HT-29 (cell line): ENCODE measurements around the gene GLS2. TPM values are rescaled to one million over a fixed set of nuclear protein-coding genes. Genes with fewer than 3 reads are reported as not detected.
"Not testable (repeated sequence)": the region's sequence is repeated elsewhere in the genome, so short reads cannot be mapped to it uniquely, and the experiment has no call there.

Source experiments
- DNase-seq: peaks from one replicate; pipeline ENCODE4 v3.0.0-alpha.2; 2015; ENCODE audit warnings: low spot score
- total RNA-seq: library from RNA; depleted of rRNA; stranded (reverse); fragments of >200 nt; shearing (Covaris generic); gene quantifications from 2 replicates; pipeline ENCODE4 v1.2.3, GENCODE V29; 2014; rRNA removed

Gene GLS2
- 5.7 and 6.9 TPM in 2 replicates for total RNA-seq

GRCh38 chr12:56488041-56488955, at the start of gene GLS2:
TSS of gene GLS2 (minus strand) at chr12:56488161. CDS start at chr12:56488118, 43 bp downstream.
- peak; percentile 82 for DNase-seq

- no peak for DNase-seq
These were observed 49.6 kb upstream of the GLS2 start for GRCh38 chr12:56537546-56537945.

GRCh38 chr12:56530390-56531055, 42.6 kb upstream of the GLS2 start:
- DNase-seq, result no peak

GRCh38 chr12:56529656-56530055, 41.7 kb upstream of the GLS2 start:
- DNase-seq, result no peak

GRCh38 chr12:56528846-56529245, 40.9 kb upstream of the GLS2 start:
- DNase-seq, result no peak

- DNase-seq, result peak; percentile 61
These were observed 34.6 kb upstream of the GLS2 start for GRCh38 chr12:56522411-56523193.

- peak; percentile 85 for DNase-seq
These were observed 33.8 kb upstream of the GLS2 start, which contains the start of gene RBMS2 for GRCh38 chr12:56521590-56522371. TSS of gene RBMS2 (plus strand) at chr12:56521820. CDS start at chr12:56522024, 204 bp downstream.

GRCh38 chr12:56521209-56521589, 33.2 kb upstream of the GLS2 start:
- no peak for DNase-seq

- no peak for DNase-seq
These were observed 32.5 kb upstream of the GLS2 start for GRCh38 chr12:56520506-56520905.

- DNase-seq, result no peak
These were observed 32.1 kb upstream of the GLS2 start for GRCh38 chr12:56520048-56520447.

- peak; percentile 69 for DNase-seq
These were observed 30.6 kb upstream of the GLS2 start for GRCh38 chr12:56518570-56518969.

GRCh38 chr12:56517854-56518253, 29.9 kb upstream of the GLS2 start:
- DNase-seq, result peak; percentile 73

- DNase-seq, result not testable (repeated sequence)
These were observed 26.0 kb upstream of the GLS2 start for GRCh38 chr12:56514014-56514318.

GRCh38 chr12:56510786-56511185, 22.8 kb upstream of the GLS2 start:
- no peak for DNase-seq

GRCh38 chr12:56499879-56500278, 11.9 kb upstream of the GLS2 start:
- not testable (repeated sequence) for DNase-seq

GRCh38 chr12:56499452-56499851, 11.5 kb upstream of the GLS2 start:
- not testable (repeated sequence) for DNase-seq

- not testable (repeated sequence) for DNase-seq
These were observed 10.4 kb upstream of the GLS2 start for GRCh38 chr12:56498126-56498902.

- DNase-seq, result not testable (repeated sequence)
These were observed 8.7 kb upstream of the GLS2 start for GRCh38 chr12:56496704-56497103.

GRCh38 chr12:56494481-56494880, 6.5 kb upstream of the GLS2 start:
- DNase-seq, result not testable (repeated sequence)

- DNase-seq, result not testable (repeated sequence)
These were observed 6.1 kb upstream of the GLS2 start for GRCh38 chr12:56494106-56494415.
